GM18870 (cell line): ENCODE measurements around the gene RBM5.

Experiments used
- ATAC-seq: cut with Tn5 transposase; IDR thresholded peaks from one replicate; pipeline ENCODE4 v1.9.1; 2021; ENCODE audit warnings: moderate library complexity; ENCODE audit not compliant: unreplicated experiment

Gene RBM5

GRCh38 chr3:50138266-50139200 lies 49.8 kb downstream of the RBM5 start:
- no peak for ATAC-seq

- no peak for ATAC-seq
Measured at GRCh38 chr3:50139308-50139707, 50.6 kb downstream of the RBM5 start.

- ATAC-seq = no peak
Measured at GRCh38 chr3:50139718-50140423, 51.2 kb downstream of the RBM5 start.

GRCh38 chr3:50140990-50141389 lies 52.3 kb downstream of the RBM5 start:
- no peak for ATAC-seq

GRCh38 chr3:50146316-50146901 lies 57.7 kb downstream of the RBM5 start:
- no peak for ATAC-seq

- no peak for ATAC-seq
Measured at GRCh38 chr3:50147016-50147415, 58.3 kb downstream of the RBM5 start.

- ATAC-seq = no peak
Measured at GRCh38 chr3:50147447-50147846, 58.7 kb downstream of the RBM5 start.

- no peak for ATAC-seq
Measured at GRCh38 chr3:50147861-50148260, 59.1 kb downstream of the RBM5 start.

GRCh38 chr3:50150404-50150750 lies 61.7 kb downstream of the RBM5 start:
- no peak for ATAC-seq

GRCh38 chr3:50150863-50151686 lies 62.4 kb downstream of the RBM5 start:
- no peak for ATAC-seq

- no peak for ATAC-seq
Measured at GRCh38 chr3:50151728-50152127, 63.0 kb downstream of the RBM5 start.

GRCh38 chr3:50153782-50154475 lies 65.2 kb downstream of the RBM5 start:
- no peak for ATAC-seq

- ATAC-seq = no peak
Measured at GRCh38 chr3:50154476-50154839, 65.7 kb downstream of the RBM5 start.

GRCh38 chr3:50154840-50155490 lies 66.2 kb downstream of the RBM5 start, which contains the start of gene SEMA3F:
Gene SEMA3F, plus strand, starts transcription at chr3:50155324. Its CDS starts 4,299 bp downstream, at chr3:50159623.
- ATAC-seq = no peak

GRCh38 chr3:50155491-50155878 lies 66.8 kb downstream of the RBM5 start:
- no peak for ATAC-seq

GRCh38 chr3:50155891-50156290 lies 67.2 kb downstream of the RBM5 start:
- no peak for ATAC-seq

GRCh38 chr3:50156549-50157493 lies 68.1 kb downstream of the RBM5 start:
- no peak for ATAC-seq

GRCh38 chr3:50157827-50158529 lies 69.3 kb downstream of the RBM5 start:
- ATAC-seq = no peak
